Measurements from ENCODE around the gene MKNK2.
"Not testable (repeated sequence)": the region's sequence is repeated elsewhere in the genome, so short reads cannot be mapped to it uniquely, and the experiment has no call there.

MKNK2 gene

DNA sequence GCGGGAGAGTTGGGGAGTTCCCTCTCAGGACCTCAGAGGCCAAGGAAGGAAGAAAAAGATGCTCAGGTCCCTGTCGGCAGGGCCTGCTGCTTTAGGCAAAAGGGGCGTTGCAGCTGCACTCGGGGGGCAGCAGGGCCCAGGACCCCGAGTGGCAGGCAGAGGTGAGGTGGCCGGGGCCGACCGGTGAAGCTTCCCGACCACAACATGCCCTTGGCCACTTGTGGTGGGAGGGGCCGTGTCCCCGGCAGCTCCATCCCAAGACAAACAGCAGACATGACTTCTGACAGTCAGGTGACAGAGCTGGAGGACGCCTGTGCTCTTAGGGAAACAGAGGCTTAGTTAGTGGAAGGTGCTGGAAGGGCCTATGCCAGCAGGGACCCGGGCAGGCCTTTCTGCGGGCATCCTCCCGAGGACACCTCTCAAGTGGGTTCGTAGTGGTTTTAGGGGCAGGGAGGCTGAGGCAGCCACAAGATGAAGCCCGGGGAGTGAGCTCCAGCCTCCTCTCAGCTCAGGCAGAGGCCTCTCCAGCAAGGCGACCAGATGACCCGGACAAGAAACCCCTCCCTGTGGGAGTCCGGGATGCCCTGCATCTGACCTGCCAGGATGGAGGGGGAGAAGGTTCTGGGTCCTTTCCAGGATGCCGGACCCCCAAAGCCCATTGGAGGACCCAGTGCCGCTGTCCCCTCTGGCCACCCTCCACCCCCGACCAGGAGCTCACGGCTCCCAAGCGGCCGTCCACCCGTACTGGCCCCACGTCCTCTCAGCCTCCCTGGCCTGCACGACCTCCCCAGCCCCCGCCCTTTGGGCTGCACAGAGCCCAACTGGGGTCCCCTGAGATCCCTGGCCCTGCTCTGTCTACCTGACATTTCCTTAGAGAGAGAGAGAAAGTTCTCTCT, 59.8 kb downstream of the MKNK2 start:
- DNase-seq (ENCODE audit: low read depth in 3 of 3): no peak

DNA sequence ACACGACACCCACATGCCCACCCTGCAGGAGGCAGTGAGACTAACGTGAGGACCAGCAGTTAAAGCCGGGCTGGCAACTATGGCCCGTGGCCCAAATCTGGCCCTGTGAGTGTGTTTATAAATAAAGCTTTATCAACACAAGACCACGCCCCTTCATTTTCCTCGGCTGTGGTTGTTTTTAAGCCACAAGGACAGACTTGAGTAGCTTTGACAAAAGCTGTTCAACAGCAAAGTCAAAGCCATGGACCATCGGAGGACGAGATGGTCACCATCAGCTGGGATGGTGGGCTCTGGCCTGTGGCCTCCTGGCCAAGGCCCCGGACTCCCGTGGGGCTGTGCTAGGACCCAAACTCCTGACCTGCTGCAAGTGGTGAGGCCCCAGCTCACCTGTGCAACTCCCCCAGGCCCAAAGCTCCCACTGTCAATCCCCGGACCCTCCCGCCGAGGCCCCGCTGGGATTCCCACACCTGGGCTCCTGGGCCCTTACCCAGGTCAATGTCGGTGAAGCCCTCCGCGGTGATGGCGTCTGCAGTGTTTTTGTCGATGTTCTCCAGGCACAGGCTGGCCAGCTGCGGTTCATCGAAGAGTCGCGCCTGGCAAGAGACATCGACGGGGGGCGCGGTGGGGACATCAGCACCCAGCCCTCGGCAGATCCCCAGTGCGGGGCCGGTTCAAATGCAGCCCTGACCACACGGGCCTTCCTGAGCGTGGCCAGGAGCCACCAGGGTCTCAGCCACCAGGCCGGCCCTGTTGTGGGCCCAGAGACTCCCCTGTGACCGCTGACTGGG, 60.6 kb downstream of the MKNK2 start:
- no peak for DNase-seq (ENCODE audit: low read depth in 3 of 3)

DNA sequence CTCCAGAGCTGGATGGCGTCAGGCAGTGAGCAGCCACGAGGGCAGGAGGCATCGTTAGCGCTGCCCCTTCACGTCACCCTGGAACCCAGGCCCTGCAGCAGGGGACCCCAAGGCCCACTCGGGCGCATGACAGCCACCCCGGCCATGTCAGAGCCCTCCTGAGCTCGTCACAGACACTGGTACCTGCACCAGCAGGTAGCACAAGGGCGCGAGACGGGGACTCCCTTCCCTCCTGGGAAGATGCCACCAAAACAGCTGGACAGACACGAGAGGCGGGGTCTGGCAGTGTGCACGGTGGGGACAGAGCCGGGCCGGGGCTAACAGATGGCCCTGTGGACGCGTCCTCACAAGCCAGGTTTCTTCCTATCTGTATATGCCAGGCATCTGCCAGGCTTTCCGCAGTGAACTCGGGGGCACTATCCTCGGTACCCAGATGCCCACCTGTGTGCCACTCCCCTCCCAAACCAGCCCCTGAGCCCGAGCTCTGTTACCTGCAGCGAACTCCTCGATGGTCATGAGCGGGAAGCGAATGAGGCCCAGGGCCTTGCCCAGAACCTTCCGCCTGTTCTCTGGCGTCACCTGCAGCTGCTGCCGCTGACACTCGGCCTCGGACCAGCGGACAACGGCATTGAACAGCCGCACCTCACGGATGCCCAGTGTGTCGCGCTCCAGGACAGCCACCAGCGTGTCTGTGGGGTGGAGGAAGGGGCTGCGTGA, 61.4 kb downstream of the MKNK2 start:
- no peak for DNase-seq (ENCODE audit: low read depth in 3 of 3)

DNA sequence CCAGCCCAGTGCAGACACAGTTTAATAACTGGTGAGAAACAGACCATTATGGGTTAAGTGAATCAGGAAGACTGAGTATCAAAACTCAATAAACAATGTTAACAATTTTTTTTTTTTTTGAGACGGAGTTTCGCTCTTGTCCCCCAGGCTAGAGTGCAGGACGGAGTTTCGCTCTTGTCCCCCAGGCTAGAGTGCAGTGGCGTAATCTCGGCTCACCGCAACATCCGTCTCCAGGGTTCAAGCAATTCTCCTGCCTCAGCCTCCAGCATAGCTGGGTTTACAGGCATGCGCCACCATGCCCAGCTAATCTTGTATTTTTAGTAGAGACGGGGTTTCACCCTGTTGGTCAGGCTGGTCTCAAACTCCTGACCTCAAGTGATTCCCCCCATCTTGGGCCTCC, 62.6 kb downstream of the MKNK2 start:
- not testable (repeated sequence) for DNase-seq (ENCODE audit: low read depth in 3 of 3)

Measured in stimulated activated CD4-positive, alpha-beta T cell treated with anti-CD3 and anti-CD28 coated beads, TNF-alpha, amount 100 ng/mL, for 48 hours (primary cell).